HS-27A (cell line): ENCODE measurements around the gene SCO1.
A peak's percentile ranks its signal among the peaks of the same experiment; 100 is the strongest.
"Not testable (repeated sequence)": the region's sequence is repeated elsewhere in the genome, so short reads cannot be mapped to it uniquely, and the experiment has no call there.

ENCODE experiments used
- DNase-seq: peaks from one replicate; pipeline ENCODE4 v3.0.0-alpha.2; 2012; ENCODE audit warnings: low read depth, missing footprints

SCO1 gene

DNA sequence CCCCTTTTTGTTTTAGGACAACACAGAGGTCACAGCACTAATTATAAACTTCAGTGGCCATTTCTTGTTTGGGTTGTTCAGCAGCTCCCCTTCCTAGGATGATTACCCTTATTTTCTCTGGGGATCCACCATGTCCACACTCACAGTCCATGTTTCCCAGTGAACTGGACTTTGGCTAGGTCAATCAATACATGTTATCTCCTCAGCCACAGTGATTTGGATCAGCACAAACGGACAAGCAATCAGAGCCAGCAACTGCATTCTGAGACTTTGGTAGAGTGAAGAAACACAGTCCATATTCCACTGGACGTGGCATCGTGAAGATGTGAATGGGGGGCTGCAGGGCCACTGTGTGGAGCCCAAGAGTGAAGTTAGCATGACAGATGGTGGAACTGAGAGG lies 27.9 kb upstream of the SCO1 start:
- no peak for DNase-seq

DNA sequence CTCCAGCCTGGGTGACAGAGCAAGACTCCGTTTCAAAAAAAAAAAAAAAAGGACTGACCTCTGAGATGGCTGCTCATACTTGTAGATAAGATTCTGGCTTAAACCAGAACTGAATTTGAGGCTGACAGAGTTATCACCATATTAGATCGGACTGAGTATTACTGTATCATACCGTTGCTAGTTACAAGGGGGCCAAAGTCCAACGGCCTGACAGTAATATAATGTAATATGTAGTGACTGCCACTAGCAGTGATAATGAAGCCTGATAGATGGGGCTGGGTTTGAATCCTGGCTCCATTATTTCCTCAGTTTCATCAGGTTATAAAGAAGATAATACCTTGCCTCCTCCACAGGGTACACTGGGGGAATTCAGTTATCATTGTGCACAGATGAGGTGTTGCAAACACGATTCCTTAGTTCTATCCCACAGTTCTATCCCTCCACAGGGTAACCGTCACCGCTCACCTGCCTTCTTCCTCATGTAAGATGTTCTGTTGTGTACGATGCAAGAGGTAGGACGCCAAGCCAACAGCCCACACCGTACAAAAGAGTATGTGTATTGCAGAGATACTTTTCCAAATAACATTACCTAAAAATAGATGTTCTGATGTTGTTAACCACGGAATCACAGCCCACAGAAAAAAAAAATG lies 27.3 kb upstream of the SCO1 start:
- DNase-seq: no peak

DNA sequence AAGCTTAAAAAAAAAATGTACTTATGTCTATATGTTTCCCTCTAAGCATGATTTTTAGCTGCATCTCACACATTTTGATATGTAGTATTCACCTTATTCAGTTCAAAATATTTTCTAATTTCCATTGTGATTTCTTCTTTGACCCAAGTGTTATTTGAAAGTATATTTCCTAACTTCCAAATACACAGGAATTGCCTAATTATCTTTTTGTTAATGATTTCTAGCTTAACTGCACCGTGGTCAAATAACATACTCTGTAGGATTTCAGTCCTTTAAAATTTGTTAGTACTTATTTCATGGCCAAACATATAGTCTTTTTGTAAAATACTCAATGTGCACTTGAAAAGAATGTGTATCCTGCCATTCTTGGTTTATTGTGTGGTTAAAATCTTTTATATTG lies 21.2 kb upstream of the SCO1 start:
- DNase-seq: no peak

DNA sequence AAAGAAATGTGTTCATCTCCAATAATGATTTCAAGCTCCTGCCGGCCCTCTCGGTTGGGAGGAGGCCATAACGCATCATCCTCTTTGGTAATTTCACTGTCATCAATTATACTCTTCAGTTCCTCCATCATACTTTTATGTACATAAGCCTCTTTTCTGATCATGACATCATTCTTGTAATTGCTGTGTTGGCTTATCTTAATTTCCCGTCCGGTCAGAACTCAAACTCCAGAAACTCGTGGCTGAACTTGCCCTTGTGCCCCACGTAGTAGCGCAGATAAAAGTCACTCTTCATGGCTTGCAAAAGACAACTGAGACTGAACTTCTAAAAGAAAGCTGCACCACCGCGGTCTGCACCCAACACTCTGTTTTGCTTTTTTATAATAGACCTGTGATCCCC lies 18.9 kb upstream of the SCO1 start:
- DNase-seq: no peak

DNA sequence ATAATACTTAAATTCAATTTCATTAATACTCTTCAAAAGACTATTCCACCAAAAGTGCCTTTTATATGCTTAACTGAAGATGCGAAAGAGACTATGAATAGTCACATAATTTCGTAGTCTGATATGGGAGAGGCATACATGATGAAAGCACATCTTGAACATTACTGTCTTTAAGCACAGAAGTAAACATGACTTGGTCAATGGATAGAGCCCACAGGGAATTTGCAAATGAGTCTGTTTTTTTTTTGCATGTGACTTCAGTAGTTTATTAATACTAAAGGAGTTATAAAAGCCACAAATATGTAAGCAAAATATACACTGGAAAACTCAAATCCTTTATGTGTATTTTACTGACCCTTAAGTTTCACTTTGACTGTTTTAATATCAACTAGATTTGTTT lies 16.0 kb upstream of the SCO1 start:
- no peak for DNase-seq

DNA sequence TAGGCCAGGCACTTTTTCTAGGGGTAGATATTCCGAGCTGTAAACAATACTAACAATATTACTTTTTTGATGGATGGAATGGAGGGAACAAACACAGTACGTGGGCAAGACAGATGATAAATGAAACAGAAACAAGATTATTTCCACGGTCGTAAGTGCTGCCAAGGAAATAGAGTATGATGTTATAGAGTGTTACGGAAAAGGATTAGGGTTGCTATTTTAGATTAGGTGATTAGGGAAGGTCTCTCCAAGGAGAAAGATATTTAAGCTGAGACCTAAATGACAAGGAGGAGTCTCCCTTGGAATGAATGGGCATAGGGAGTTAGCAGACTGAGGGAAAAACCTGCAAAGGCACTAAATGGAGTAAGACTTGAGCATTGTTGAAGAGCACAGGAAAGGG lies 8.4 kb upstream of the SCO1 start:
- DNase-seq: no peak

DNA sequence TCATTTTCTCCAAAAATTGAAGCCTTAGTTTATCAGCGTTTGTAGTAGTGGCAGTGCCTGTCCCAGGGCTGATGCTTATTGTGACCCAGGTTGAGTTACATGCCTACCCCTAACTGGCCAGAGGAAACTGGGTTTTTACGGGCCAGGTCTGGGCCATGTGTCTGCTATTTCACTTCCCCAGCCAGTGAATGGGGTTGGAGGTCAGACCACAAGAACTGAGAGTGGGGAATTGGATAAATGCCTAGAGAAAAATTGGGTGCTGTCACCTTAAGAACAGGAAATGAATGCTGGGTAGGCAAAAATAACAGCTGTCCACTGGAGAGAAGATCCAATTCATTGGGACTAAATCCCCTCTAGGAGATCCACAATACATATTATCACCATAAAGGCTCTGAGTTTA lies 5.2 kb upstream of the SCO1 start:
- no peak for DNase-seq

DNA sequence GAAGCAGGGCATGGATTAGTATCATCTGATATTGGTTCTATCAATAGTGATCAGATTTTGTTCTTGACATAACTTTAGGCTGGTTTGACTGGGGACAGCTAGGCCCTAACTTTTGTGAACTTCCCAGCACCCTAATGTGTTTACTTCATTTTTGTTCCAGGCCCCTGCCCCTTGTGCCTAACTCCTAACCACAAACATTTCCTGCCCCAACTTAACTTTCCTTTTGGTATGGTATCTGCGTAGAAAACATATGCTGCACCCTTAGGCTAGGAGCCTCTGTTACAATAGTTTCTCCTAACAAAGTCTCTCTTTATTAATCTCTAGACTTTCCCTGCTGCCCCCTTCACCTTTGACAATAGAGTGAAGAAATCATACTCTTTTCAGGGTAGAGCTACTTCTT lies 2.5 kb upstream of the SCO1 start:
- no peak for DNase-seq

DNA sequence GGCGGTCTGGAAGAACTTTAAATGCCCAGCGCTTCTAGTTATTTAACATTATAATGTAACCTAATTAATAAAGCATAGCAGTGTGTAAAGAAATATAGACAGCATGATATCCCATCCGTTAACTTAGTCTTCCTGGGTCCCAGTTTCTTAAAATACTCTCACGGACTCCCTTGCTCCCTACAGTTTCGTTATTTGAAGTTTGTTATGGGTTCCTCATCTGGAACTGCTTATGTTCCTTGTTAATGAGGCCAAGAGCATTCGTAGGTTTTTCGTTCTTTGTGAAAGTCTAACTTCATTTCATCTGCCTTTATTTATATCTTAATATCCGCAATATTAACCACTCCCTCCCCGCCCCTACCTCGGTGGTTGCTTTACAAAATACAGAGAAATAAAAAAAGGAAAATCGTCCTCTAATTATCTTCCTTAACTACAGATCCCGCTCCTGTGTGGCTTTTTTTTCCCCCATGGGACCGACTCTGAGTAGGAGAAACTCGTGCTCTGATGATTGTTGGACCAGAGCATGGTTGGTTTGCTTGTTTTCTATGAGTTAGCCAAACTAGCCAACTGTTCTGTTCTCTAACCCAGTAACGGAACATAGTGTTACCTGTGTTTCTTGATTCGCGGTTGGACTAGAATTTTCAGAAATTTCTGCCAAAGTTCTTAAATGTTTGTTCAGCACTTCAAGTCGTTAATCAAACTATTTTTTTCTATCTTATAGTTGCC lies 924 bp upstream of the SCO1 start:
- DNase-seq: no peak

DNA sequence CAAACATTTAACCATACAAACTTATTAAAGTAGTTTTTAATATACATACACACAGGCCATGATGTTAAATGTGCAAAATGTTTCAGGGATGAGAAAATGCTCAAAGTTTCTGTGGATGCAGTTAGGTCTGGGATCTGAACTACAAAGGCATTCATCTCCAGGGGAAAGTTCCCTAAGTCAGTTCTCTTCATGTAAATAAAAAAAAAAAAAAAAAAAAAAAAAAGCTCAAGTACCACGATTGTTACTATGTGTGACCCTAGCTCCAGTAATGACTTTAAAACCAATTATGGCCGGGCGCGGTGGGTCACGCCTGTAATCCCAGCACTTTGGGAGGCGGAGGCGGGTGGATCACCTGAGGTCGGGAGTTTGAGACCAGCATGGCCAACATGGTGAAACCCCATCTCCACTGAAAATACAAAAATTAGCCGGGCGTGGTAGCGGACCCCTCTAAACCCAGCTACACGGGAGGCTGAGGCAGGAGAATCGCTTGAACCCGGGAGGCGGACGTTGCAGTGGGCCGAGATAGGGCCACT lies 1.4 kb downstream of the SCO1 start:
- not testable (repeated sequence) for DNase-seq

DNA sequence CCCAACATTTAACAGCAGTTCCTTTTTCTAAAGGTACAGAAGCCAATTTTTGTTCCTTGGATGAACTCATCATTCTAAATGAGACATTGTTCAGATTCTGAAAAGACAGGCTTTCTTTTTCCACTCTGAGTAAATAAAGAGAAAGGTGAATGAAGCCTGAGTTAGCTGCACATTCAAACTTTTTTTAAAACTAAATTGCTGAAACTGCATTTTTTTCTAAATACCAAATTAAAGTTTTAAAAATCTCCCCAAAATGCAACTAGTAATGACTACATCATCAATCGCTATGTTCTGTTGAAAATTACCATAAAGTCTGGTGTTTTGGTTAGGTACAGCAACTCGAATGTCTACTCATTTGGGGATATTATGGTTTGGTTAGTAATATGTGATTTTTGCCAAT lies 9.8 kb downstream of the SCO1 start:
- DNase-seq: no peak

DNA sequence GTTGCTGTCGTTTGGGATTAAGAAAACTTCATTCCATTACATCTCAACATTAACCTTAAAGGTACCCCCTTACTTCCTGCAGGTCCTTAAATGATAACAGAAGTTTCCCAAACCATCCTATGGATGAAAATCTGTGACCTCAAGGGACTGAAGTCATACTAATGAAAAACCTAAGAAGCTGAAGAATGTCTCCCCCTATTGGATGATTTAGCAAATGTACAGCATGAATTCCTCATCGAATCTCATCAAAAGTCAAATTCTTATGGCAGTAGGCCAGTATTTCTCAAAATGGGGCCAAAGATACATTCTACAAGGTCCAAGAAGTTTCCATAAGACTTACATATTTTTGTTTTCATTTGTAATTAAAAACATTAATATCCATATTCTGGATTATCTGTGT lies 13.5 kb downstream of the SCO1 start:
- DNase-seq: no peak

DNA sequence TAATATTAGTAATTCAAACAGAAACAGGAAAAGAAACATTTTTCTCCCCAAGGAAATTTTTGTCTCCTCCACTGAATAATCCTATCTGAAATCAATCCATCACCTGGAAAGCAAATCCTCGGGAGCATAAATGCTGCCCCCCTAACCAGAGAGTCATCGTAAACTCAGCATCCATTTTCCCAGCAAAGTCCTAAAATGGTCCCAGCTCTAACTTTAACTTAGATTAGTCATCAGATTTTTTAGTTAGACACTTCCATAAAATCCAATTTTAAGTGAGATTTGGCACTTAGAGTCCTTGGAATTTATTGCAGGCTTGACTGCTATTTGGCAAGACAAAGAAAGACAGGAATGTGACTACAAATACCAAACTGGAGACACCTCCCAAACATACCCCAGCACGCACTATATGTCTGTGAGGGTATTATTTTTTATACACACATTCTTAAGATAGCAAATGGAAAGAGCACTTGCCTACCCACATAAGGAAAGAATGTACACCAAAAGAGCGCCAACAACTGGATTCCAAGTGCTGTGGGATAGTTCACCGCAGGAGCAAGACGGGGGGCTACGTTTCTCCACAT lies 15.4 kb downstream of the SCO1 start:
- peak; percentile 84 for DNase-seq

DNA sequence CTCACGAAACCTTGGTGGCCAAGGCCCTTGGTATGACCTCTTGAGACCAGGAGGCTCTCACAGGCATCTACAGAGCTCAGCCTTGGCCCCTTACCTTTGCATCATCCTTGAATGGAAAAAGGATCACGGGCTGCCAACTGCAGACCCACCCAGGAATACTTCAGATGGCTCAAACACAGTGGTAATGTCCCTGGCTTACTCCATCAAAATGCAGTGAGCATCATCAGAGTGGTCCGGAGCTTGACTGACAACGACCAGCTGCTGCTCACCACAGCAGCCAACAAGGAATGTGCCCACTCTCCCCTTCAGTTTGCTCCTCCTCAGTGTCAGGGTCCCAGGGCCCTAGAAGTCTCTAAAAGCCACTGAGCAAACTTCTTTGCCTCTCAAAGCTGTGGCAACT lies 22.6 kb downstream of the SCO1 start:
- DNase-seq: no peak

DNA sequence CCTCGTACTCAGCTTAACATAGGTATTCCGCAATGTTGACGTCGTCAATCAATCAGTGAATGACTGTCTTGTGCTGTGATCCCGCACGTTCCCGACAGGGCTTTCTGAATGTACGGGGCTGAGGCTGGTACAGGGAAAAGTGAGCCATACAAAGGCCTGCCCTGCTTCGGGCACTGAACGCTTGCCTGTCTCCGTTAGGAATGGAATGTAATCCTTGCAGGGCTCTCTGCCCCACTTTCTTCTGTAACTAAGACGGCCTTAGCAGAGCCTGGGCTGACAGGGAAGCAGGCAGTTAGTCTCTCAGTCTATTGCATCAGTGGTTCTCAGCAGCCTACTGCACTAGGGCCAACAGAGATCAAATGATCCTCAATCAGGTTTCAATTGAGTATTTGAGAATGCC lies 24.0 kb downstream of the SCO1 start:
- no peak for DNase-seq

DNA sequence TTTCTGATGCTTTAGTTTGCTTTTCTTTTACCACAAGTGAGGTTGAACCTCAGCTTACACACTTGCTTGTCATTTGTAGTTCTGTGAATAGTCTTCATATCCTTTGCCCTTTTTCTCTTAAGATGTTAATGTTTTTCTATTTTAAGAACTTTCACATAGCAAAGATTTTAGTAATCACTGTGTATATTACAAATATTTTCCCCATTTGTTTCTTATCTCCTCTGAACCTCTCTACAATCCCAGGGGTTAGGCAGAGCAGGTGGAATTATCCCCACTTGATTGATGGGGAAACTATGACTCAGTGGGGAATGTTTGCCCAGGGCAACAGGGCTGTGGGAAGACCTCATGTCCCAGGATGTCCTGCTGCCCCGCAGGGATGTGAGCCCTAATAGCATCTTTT lies 28.6 kb downstream of the SCO1 start:
- DNase-seq: peak; percentile 48

DNA sequence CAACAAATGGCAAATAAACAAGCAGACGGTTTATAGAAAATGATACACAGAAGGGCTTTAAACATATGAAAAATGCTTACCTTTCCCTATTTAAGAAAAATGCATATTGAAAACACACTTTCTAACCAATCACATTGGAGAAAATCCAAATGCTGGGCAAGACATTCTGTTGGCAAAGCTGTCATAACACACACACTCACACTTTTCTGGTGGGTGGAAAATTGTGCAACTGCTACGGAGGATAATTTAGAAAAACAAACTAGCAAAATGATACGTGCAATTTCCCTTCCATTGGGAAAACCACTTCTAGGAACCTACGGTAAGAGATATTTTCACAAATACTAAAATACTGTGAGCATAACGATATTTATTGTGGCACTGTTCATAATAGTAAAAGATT lies 30.4 kb downstream of the SCO1 start:
- no peak for DNase-seq

DNA sequence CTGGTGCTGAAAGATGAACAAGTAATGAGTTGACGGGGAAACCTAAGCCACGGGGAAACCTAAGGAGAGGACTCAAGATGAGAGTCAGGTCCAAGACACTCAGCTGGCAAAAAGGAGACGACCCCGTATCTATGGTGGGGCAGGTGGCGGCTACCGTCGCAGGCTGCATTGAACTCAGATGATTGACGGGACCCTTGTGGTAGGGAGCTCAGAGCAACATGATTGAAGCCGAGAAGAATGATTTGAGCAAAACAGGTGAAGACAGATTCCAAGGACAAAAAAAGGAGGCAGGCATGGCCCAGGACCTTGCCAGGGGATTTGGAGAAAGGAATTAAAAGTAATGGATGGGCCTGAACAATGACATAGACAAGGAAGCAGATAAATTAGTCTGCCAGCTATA lies 32.8 kb downstream of the SCO1 start:
- no peak for DNase-seq

DNA sequence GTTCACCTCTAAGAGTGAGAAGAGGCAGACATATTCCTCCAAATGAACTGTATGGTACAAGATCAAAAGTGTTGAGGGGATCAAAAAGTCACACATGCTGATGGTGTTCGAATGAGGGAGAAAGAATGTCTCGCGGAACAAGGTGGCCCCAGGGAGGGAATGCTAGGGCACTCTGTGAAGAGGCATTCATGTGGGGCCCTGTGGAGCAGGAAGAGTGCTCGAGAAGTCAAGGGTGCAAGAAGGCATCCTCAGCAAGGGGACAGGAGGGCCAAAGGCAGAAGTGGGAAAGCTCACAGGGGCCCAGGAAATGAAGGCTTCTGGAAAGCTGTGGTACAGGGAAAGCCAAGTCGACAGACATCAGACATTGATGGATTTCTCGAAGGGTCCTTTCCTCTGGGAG lies 34.1 kb downstream of the SCO1 start:
- DNase-seq: no peak

DNA sequence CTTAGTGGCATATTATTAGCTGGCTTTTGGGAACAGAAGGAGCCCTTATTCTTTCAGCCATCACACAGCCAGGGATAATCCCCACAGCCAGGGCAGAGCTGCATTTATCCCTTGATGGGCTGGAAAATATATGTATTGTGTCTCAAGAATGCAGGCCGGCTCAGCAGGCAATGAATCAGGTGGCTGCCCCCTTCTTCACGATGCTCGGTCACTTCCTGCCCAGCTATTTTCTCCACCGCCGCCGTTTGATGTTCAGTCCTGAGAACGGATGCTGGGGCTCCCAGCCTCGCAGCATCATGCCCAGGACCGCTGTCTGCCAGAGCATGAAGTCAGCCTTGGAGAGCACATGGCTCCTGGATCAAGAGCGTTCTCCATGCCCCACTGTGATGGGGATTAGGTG lies 35.9 kb downstream of the SCO1 start:
- DNase-seq: no peak

DNA sequence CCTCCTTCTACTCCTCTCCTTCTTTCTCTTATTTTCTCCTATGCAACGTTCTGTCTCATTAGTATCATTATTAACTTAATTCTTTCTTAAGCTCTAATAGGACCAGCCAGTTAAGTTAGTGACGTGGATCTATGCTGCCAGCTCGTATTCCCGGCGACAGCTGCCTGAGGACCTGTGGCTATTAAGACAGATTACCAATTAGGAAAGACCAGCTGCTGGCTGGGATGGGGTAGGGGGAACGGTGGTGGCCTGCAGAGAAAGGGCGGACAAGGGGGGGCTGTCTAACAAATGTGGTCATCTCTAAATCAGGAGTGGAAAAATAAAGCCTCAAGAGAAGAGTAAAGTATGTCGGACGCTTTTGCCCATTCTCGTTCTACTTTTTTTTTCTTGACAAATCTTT lies 39.5 kb downstream of the SCO1 start:
- no peak for DNase-seq

DNA sequence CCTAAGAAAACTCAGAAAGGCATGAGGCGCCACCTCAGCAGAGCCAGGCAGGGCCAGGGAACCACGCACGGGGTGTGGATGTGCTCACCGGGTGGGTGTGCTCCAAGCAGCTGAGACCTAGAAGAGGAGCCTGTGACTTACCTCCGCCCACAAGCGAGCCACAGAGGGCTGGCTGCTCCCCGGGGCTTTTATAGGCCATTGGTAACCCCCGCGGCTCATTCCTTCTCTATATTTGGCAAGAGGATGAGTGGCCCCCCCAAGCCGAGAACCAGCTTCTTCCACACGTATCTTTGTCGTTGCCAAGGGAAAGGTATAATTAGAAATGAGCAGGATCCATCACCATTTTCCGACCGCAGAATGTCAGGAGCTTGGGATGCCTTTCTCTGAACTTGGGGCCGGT lies 40.2 kb downstream of the SCO1 start, which contains the start of gene MYH3:
TSS of gene MYH3 (minus strand) at position 162 of the 400 bp plus-strand sequence. CDS start 2,245 bp downstream, outside the sequence.
- DNase-seq: no peak

DNA sequence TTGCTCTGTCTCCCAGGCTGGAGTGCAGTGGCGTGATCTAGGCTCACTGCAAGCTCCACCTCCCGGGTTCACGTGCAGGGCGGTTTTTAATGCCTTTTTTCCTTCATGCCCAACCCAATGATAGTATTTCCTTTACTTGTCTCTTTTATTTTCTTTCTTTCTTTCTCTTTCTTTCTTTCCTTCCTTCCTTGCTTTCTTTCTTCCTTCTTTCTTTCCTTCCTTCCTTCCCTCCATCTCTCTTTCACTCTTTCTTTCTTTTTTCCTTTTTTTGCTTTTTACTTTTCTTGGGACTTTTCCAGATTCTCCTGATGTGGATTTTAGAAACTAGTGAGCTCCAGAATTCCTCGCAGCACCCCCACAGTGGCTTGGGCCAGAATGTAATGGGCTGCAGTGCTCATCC lies 43.3 kb downstream of the SCO1 start:
- no peak for DNase-seq
